Measurements from ENCODE around the gene FLT1. TPM values are rescaled to one million over a fixed set of nuclear protein-coding genes. Genes with fewer than 3 reads are reported as not detected.

Gene FLT1
- total RNA-seq: 10 to 100 TPM in 1 of 2 donors, 1 to 10 TPM in 1; 3.2 to 10.3 TPM
- 8.0 TPM for polyA plus RNA-seq (2013, experiment 1 of 2)
- polyA plus RNA-seq (2013, experiment 2 of 2): 5.1 TPM
- long read RNA-seq, experiment 1, partial matches to known transcripts: 2 of 3 reads
- long read RNA-seq, experiment 1, other reads (novel, unspliced or antisense): 1 of 3 reads
- long read RNA-seq, experiment 2, full-length matches to known transcripts: 1 of 1 reads
- long read RNA-seq, experiment 2, partial matches to known transcripts: 0 of 1 reads
- long read RNA-seq, experiment 2, other reads (novel, unspliced or antisense): 0 of 1 reads
- long read RNA-seq, experiment 3, partial matches to known transcripts: 5 of 6 reads
- long read RNA-seq, experiment 3, other reads (novel, unspliced or antisense): 1 of 6 reads
- long read RNA-seq, experiment 4, partial matches to known transcripts: 0 of 1 reads
- long read RNA-seq, experiment 4, other reads (novel, unspliced or antisense): 1 of 1 reads

- Mint-ChIP-seq H3K36me3 (ENCODE audit: low read depth) (no peaks in the 10 kb centered on the region), H3K27ac (no peak within 1 kb of the TSS), H3K27me3 (ENCODE audit: insufficient read depth) (peaks cover 68% of the 10 kb centered on the region), H3K4me1 (peaks cover 23% of the 10 kb centered on the region), H3K4me3 (peak within 1 kb of the TSS; percentile 65), H3K9me3 (no peaks in the 10 kb centered on the region)
- H3K27ac ChIP-seq (ENCODE audit: low read depth, low read length): no peak within 1 kb of the TSS
- no peaks in the 10 kb centered on the region for H3K9me3 ChIP-seq (ENCODE audit: control insufficient read depth, low read length)
- H3K4me3 ChIP-seq (ENCODE audit: low read length): peak within 1 kb of the TSS; percentile 78
- peak within 1 kb of the TSS; percentile 21 for H3K9ac ChIP-seq (ENCODE audit: extremely low read depth, low read length, poor library complexity, severe bottlenecking)
- TF ChIP-seq CTCF (conservative IDR thresholded peaks at IDR 0.05): no peak
- no peaks in the 10 kb centered on the region for H3K4me1 ChIP-seq (ENCODE audit: control insufficient read depth, insufficient read depth, low read length)
- H3K27me3 ChIP-seq (ENCODE audit: control insufficient read depth, insufficient read depth, low read length, poor library complexity, severe bottlenecking): peaks cover 80% of the 10 kb centered on the region
- no peaks in the 10 kb centered on the region for H3K36me3 ChIP-seq (ENCODE audit: control insufficient read depth, insufficient read depth, low read length)
- DNase-seq: peak; percentile 92
- WGBS, 2 experiments (ENCODE audit: insufficient coverage in 1 of 2, insufficient read length in 1 of 2): 0% methylated on average over 15 to 84 of the region's 84 CpGs
Observed at GRCh38 chr13:28494778-28495537, at the start of gene FLT1. FLT1 (minus strand) TSS chr13:28495128; CDS start chr13:28494843, 285 bp downstream.

GRCh38 chr13:28544026-28544425, 49.1 kb upstream of the FLT1 start:
- TF ChIP-seq CTCF (conservative IDR thresholded peaks at IDR 0.05): no peak
- H3K4me3 ChIP-seq (ENCODE audit: low read length): peak overlapping the region; percentile 65
- Mint-ChIP-seq H3K4me3 (no peak overlapping the region), H3K9me3 (peaks cover 27% of the 10 kb centered on the region), H3K27ac (no peak overlapping the region), H3K27me3 (ENCODE audit: insufficient read depth) (peaks cover 19% of the 10 kb centered on the region), H3K36me3 (ENCODE audit: low read depth) (no peaks in the 10 kb centered on the region), H3K4me1 (peaks cover 9% of the 10 kb centered on the region)
- 92% methylated on average over 1 of the region's 1 CpG; no CpG with 5 or more reads in 1 of the 2 experiments for WGBS, 2 experiments (ENCODE audit: insufficient coverage in 1 of 2, insufficient read length in 1 of 2)
- H3K9me3 ChIP-seq (ENCODE audit: control insufficient read depth, low read length): peaks cover 32% of the 10 kb centered on the region
- no peaks in the 10 kb centered on the region for H3K27me3 ChIP-seq (ENCODE audit: control insufficient read depth, insufficient read depth, low read length, poor library complexity, severe bottlenecking)
- H3K9ac ChIP-seq (ENCODE audit: extremely low read depth, low read length, poor library complexity, severe bottlenecking): no peak overlapping the region
- H3K27ac ChIP-seq (ENCODE audit: low read depth, low read length): no peak overlapping the region
- no peak for DNase-seq
- peaks cover 4% of the 10 kb centered on the region for H3K36me3 ChIP-seq (ENCODE audit: control insufficient read depth, insufficient read depth, low read length)
- H3K4me1 ChIP-seq (ENCODE audit: control insufficient read depth, insufficient read depth, low read length): peaks cover 3% of the 10 kb centered on the region

DNA sequence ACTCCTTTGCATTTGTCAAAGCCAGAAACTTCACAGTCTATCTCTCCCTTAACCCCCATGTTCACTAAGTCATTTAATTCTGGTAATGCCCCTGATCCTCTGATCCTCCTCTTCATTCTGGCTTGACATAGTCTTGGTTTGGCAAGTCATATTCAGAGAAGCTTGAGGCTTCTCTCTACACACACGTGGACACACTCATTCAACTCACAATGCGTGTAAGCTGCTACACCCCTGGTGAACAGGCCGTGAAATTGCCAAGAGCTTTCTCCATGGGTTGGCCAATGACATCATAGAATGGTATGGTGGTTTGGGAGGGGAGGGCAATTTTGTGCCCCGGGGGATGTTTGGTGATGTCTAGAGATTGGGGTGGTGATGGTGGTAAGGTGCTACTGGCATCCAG, 47.9 kb upstream of the FLT1 start:
- Histone ChIP-seq H3K4me1 (ENCODE audit: control insufficient read depth, insufficient read depth, low read length) (no peaks in the 10 kb centered on the region), H3K27ac (ENCODE audit: low read depth, low read length) (no peak overlapping the region), H3K36me3 (ENCODE audit: control insufficient read depth, insufficient read depth, low read length) (peaks cover 4% of the 10 kb centered on the region), H3K9ac (ENCODE audit: extremely low read depth, low read length, poor library complexity, severe bottlenecking) (no peak overlapping the region), H3K9me3 (ENCODE audit: control insufficient read depth, low read length) (peaks cover 32% of the 10 kb centered on the region), H3K4me3 (ENCODE audit: low read length) (peak overlapping the region; percentile 65), H3K27me3 (ENCODE audit: control insufficient read depth, insufficient read depth, low read length, poor library complexity, severe bottlenecking) (no peaks in the 10 kb centered on the region)
- peaks cover 30% of the 10 kb centered on the region for H3K9me3 Mint-ChIP-seq
- DNase-seq: no peak
- no peak overlapping the region for H3K4me3 Mint-ChIP-seq
- 91% methylated on average over 4 of the region's 4 CpGs; no CpG with 5 or more reads in 1 of the 2 experiments for WGBS, 2 experiments (ENCODE audit: insufficient coverage in 1 of 2, insufficient read length in 1 of 2)
- H3K27ac Mint-ChIP-seq: no peak overlapping the region
- H3K36me3 Mint-ChIP-seq (ENCODE audit: low read depth): no peaks in the 10 kb centered on the region
- no peak for TF ChIP-seq CTCF (conservative IDR thresholded peaks at IDR 0.05)
- peaks cover 2% of the 10 kb centered on the region for H3K4me1 Mint-ChIP-seq
- H3K27me3 Mint-ChIP-seq (ENCODE audit: insufficient read depth): peaks cover 21% of the 10 kb centered on the region
